Posterior vena cava (tissue), 2 donors: ENCODE measurements around the gene ARL8A. TPM values are rescaled to one million over a fixed set of nuclear protein-coding genes. Genes with fewer than 3 reads are reported as not detected.
"Not testable (repeated sequence)": the region's sequence is repeated elsewhere in the genome, so short reads cannot be mapped to it uniquely, and the experiment has no call there.

Experiments
- DNase-seq: peaks from one replicate; pipeline ENCODE4 v3.0.0-alpha.2; 2020; ENCODE audit warnings: low spot score
- intact Hi-C, 2 donors: fragments of 100-400 bp; cut with DNase I; formaldehyde crosslinking; loops; one replicate each; pipeline versions ENCODE4 v1.14.1 to v1.14.2; 2022 to 2023
- total RNA-seq, 2 donors: library from RNA; stranded (reverse); fragmentation: NEBNext Ultra II Directional; extraction: Animal tissue kit (Norgen Biotek cat#: 25700); gene quantifications; one replicate each; pipeline ENCODE4 v1.2.1, GENCODE V29; 2021
- donor health status: DM: yes; HTN: yes; CAD: no.
- donor health status: DM: yes; HTN: yes; CAD: no.

Gene ARL8A
- total RNA-seq, 2 donors from 2014 or later: 85.6 to 94.1 TPM

- intact Hi-C loops: loop anchor here in 1 of 2 donors (5.0 kb wide), 1 partner anchor 119 kb away; no protein-coding TSS in a partner anchor
- DNase-seq: no peak
These were observed 18.1 kb downstream of the ARL8A start for GRCh38 chr1:202126426-202126825.

- DNase-seq: no peak
- intact Hi-C loops: loop anchor here in 1 of 2 donors (5.0 kb wide), 1 partner anchor 118 kb away; no protein-coding TSS in a partner anchor
These were observed 18.9 kb downstream of the ARL8A start for GRCh38 chr1:202125611-202126010.

GRCh38 chr1:202124142-202124541, 20.4 kb downstream of the ARL8A start:
- intact Hi-C loops: no loop called here
- no peak for DNase-seq

- no peak for DNase-seq
- intact Hi-C loops: no loop called here
These were observed 21.2 kb downstream of the ARL8A start for GRCh38 chr1:202123336-202123813.

GRCh38 chr1:202122639-202123335, 21.8 kb downstream of the ARL8A start, which contains the start of gene GPR37L1:
TSS of gene GPR37L1 (plus strand) at chr1:202122917. CDS start at chr1:202122964, 47 bp downstream.
- peak; percentile 90 for DNase-seq
- intact Hi-C loops: no loop called here

- DNase-seq: no peak
- intact Hi-C loops: no loop called here
These were observed 23.5 kb downstream of the ARL8A start for GRCh38 chr1:202121006-202121405.

- intact Hi-C loops: loop anchor here in 1 of 2 donors (5.0 kb wide), 1 partner anchor 106 kb away; the partner anchor contains the start of gene ELF3
- DNase-seq: no peak
These were observed 26.6 kb downstream of the ARL8A start for GRCh38 chr1:202117898-202118371.

- intact Hi-C loops: loop anchor here in 1 of 2 donors (5.0 kb wide), 1 partner anchor 104 kb away; the partner anchor contains the start of gene ELF3
- no peak for DNase-seq
These were observed 28.2 kb downstream of the ARL8A start for GRCh38 chr1:202116287-202116686.

GRCh38 chr1:202113690-202114300, 30.7 kb downstream of the ARL8A start:
- no peak for DNase-seq
- intact Hi-C loops: no loop called here

- intact Hi-C loops: no loop called here
- no peak for DNase-seq
These were observed 31.5 kb downstream of the ARL8A start for GRCh38 chr1:202112859-202113689.

GRCh38 chr1:202111589-202111988, 32.9 kb downstream of the ARL8A start:
- intact Hi-C loops, DNase-seq: not testable (repeated sequence)

GRCh38 chr1:202110977-202111376, 33.6 kb downstream of the ARL8A start:
- DNase-seq: no peak
- intact Hi-C loops: no loop called here

GRCh38 chr1:202107801-202108731, 36.5 kb downstream of the ARL8A start:
- no peak for DNase-seq
- intact Hi-C loops: no loop called here

- intact Hi-C loops: no loop called here
- no peak for DNase-seq
These were observed 37.2 kb downstream of the ARL8A start for GRCh38 chr1:202107321-202107761.

- intact Hi-C loops: no loop called here
- DNase-seq: no peak
These were observed 37.9 kb downstream of the ARL8A start for GRCh38 chr1:202106340-202107254.

- DNase-seq: no peak
- intact Hi-C loops: no loop called here
These were observed 38.8 kb downstream of the ARL8A start for GRCh38 chr1:202105571-202106339.

GRCh38 chr1:202104073-202104472, 40.5 kb downstream of the ARL8A start:
- intact Hi-C loops: no loop called here
- no peak for DNase-seq
